Midbrain (tissue), 1 donor: Measurements from ENCODE around the gene APBA2.
"Not testable (repeated sequence)": the region's sequence is repeated elsewhere in the genome, so short reads cannot be mapped to it uniquely, and the experiment has no call there.

ENCODE experiments used
- DNase-seq: peaks from one replicate; lab custom pipeline; 2025; lab: John Stamatoyannopoulos, UW

The APBA2 gene

GRCh38 chr15:28997791-28998190, 112.0 kb downstream of the APBA2 start:
- no peak for DNase-seq

DNA sequence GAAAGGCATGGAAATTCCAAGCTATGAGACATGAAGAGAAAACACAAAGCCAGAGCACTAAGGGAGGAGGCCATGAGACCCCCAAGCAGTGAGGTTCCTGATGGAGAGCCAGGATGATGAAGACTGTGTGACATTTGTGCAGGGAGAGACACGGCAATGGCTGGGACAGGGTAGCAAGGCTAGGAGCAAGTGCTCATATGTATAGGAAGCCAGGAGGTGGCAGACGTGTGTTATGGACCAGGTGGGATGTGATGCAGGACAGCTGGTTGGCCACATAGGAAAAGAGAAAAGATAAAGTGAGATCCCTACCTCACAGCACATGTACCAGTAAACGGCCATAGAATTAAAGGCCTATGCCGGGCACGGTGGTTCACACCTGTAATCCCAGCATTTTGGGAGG, 112.7 kb downstream of the APBA2 start:
- DNase-seq: no peak

GRCh38 chr15:29003191-29003839, 117.5 kb downstream of the APBA2 start:
- DNase-seq: no peak

DNA sequence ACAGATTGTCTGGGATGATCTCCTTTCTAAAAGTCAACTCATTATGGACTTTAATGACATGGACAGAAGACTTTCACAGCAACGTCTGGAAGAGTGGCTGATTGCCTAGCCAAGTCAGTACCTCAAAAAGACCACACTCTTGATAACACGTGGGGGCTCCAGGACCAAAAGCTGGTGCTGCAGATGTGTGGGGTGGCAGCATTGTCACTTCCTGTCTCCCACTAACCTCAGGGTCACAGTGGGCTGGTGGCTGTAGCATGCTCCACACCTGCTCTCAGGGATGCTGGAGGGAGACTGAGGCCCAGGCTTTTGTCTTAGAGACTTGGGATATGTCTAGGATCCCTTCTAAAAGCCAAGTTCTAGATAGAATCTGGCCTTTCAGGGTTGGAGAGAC, 118.1 kb downstream of the APBA2 start:
- DNase-seq: no peak

- no peak for DNase-seq
Measured at GRCh38 chr15:29005931-29006330, 120.2 kb downstream of the APBA2 start.

DNA sequence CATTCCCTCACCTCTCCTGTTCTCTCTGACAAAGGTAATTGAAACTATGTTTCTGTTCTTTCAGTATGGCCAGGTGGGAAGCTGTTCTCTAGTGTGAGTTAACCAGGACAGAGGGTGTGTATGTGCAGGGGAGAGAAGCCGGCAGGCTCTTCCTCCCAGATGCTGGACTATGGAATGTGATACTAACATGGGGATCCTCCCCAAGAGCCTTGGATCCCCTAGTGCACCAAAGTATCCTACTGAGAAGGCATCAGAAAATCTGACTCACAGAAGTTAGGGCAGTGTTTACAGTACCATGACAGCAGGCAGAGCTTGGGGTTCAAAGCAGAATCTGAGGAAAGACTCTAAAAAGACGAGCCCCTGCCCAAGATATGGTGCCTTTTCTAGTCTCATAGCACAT, 123.1 kb downstream of the APBA2 start:
- DNase-seq: no peak

GRCh38 chr15:29012097-29012496, 126.3 kb downstream of the APBA2 start:
- no peak for DNase-seq

DNA sequence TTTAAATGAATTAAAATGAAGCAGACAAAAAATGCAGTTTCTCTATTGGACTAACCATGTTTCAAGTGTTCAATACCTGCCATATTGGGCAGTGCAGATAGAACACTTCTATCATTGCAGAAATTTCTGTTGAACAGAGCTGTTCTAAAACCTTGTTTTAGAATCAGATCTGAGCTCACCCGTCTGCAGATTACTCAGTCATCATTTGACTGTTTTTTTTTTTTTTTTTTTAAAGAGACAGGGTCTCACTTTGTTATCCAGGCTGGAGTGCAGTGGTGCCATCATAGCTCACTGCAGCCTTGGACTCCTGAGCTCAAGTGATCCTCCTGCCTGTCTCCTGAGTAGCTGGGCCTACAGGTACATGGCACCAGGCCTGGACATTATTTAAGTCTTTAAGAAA, 128.7 kb downstream of the APBA2 start:
- DNase-seq: no peak

GRCh38 chr15:29016518-29016917, 130.7 kb downstream of the APBA2 start:
- no peak for DNase-seq

- DNase-seq: no peak
Measured at GRCh38 chr15:29018120-29018805, 132.5 kb downstream of the APBA2 start.

GRCh38 chr15:29018995-29019976, 133.5 kb downstream of the APBA2 start:
- DNase-seq: no peak

GRCh38 chr15:29021857-29022256, 136.1 kb downstream of the APBA2 start:
- DNase-seq: peak; percentile 45

DNA sequence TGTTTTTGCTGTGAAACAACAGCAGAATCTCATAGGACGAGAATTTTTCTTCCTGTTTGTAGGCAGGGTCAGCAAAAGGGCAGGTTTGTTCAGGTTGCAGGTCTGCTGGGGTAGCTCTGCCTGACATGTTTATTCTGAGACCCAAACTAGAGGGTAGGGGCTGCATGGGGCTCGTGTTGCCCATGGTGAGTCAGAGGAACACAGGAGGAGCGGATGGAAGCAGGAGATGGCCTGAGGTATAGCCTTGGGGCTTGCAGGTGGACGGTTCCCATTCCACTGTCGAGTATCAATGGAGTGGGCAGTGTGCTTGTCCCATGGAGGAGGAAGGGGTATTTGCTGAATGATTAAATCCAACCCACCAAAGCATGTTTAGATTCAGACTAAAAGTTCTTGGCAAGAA, 138.9 kb downstream of the APBA2 start:
- DNase-seq: no peak

DNA sequence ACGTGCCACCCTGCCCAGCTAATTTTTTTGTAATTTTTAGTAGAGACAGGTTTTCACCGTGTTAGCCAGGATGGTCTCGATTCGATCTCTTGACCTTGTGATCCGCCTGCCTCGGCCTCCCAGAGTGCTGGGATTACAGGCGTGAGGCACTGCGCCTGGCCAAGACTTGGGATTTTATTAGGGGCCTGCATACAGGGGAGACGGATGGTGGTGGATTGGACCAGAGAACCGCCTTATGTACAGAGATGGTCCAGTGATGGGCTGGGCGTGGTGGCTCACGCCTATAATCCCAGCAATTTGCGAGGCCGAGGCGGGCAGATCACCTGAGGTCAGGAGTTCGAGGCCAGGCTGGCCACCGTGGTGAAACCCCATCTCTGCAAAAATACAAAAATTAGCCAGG, 139.6 kb downstream of the APBA2 start:
- DNase-seq: not testable (repeated sequence)

DNA sequence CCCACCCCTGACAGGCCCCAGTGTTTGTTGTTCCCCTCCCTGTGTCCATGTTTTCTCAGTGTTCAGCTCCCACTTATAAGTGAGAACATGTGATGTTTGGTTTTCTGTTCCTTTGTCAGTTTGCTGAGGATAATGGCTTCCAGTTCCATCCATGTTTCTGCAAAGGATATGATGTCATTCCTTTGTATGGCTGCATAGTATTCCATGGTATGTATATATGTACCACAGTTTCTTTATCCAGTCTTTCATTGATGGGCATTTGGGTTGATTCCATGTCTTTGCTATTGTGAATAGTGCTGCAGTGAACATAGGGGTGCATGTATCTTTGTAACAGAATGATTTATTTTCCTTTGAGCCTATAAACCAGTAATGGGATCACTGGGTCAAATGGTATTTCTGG, 142.4 kb downstream of the APBA2 start:
- not testable (repeated sequence) for DNase-seq

DNA sequence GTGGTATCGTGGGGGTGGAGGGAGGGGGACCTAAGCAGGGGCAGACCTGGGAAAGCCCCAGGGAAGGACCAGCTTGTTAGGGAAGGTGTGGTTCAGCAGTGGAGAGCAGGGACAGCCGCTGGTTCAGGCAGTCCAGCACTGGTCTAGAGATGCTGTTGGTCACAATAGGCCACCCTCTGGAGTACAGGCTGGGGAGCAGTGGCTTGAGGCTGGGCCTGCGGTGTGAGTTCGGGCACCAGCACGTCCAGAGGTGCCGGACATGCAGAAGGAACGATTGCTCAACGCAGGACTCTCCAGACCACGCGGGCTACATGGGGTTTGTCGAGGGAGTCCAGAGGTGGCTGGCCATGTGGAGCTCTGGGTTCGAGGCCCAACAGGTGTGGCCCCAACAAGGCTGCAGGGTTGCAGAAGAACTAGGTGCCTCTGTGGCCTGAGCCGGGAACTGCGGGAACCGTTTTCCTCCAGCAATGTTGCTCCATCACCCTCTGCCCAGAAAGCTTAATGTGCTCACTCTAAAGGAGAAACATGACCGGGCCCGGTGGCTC, 143.9 kb downstream of the APBA2 start:
- DNase-seq: no peak

GRCh38 chr15:29031502-29032228, 145.9 kb downstream of the APBA2 start:
- DNase-seq: no peak

- DNase-seq: no peak
Measured at GRCh38 chr15:29032229-29032625, 146.5 kb downstream of the APBA2 start.

- DNase-seq: no peak
Measured at GRCh38 chr15:29032751-29033150, 147.0 kb downstream of the APBA2 start.

DNA sequence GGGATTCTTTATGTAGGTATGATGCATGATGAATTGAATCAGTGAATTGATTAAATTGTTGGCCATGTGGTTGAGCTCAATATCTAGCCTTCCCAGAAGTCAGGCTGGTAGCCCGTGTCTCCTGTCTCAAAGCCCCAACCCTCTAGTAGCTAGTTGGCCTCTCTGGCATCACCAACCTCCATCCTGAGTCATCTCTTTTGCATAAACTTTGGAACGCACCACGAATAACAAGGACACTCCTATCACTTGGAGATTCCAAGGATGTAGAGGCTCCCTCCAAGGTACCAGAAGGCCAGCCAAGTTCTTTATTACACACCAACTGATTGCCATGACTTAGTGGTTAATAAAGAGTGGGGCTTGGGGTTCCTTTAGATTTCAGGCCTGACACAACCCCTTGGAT, 148.4 kb downstream of the APBA2 start:
- no peak for DNase-seq

DNA sequence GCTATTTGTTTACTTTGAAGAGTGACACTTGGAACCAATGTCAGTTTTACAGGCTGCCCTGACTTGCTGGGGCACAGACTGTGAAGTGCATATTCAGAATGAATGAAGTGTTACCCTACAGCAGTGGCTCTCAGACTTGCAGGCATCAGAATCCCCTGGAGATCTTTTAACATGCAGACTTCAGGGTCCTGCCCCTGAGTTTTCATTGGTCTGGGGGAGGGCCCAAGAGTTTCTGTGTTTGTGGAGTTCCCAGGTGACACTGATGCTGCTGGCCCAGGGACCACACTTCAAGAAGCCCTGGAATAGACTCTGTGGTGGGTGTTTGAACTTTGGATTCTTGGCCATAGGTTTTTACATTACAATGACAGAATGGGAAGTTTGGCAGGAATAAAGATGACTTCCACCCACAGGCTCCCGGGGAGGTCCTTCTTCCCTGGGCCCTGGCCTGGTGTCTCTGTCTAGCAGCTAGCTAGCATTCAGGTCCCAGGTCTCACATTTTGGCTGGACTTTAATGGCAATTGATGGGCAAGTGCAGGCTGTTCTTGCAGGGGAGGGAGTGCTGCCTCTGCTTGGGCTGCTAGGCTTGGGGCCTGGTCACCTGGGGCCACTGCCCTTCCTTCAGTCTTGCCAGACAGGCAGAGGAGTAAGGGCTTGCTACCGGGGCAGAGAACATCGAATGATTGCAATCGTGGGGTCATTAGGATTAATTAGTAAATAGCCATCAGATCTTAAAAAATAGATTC, 149.0 kb downstream of the APBA2 start:
- DNase-seq: no peak
